OCI-LY7 (cell line): ENCODE results near the gene FUT8. TPM values are rescaled to one million over a fixed set of nuclear protein-coding genes. Genes with fewer than 3 reads are reported as not detected.

ENCODE experiments used
- BruUV-seq: library from RNA; stranded (reverse); fragments of 400-500 nt; replicated peaks from 2 replicates; lab custom pipeline; 2021; lab: Mats Ljungman, UMichigan
- CTCF ChIA-PET: fragments of 300-600 bp; sonication (Branson Sonifier 250); formaldehyde crosslinking; loops from one replicate; lab custom pipeline; 2022; ENCODE audit warnings: antibody characterized with exemption; ENCODE audit not compliant: unreplicated experiment; lab: Charles Lee
- POLR2A ChIA-PET: fragments of 300-600 bp; sonication (Branson Sonifier 250); formaldehyde crosslinking; loops from one replicate; lab custom pipeline; 2022; ENCODE audit warnings: antibody characterized with exemption; lab: Charles Lee
- DNase-seq: peaks from one replicate; pipeline ENCODE4 v3.0.0-alpha.2; 2015; ENCODE audit warnings: low spot score
- H2AFZ ChIP-seq: fragments of 200-600 bp; sonication (generic), shearing (Covaris generic); 2 replicates; pipeline ENCODE4 v1.6.1; 2014; ENCODE audit warnings: mild to moderate bottlenecking, antibody characterized with exemption, low read length, moderate library complexity
- H3K27ac ChIP-seq: fragments of 200-600 bp; sonication (generic); 2 replicates; pipeline ENCODE4 v1.5.1; 2014; ENCODE audit warnings: mixed run types, low read depth, mild to moderate bottlenecking, moderate library complexity, low read length, inconsistent platforms; ENCODE audit not compliant: poor library complexity, severe bottlenecking
- H3K36me3 ChIP-seq: fragments of 200-600 bp; sonication (generic); 2 replicates; pipeline ENCODE4 v1.6.1; 2014; ENCODE audit warnings: mild to moderate bottlenecking, antibody characterized with exemption, low read length, moderate library complexity, mixed read lengths; ENCODE audit not compliant: insufficient read depth
- H3K4me1 ChIP-seq: fragments of 200-600 bp; sonication (generic); 2 replicates; pipeline ENCODE4 v1.5.1; 2014; ENCODE audit warnings: mild to moderate bottlenecking, low read length; ENCODE audit not compliant: insufficient read depth, poor library complexity, severe bottlenecking
- H3K4me2 ChIP-seq: fragments of 200-600 bp; sonication (generic); 2 replicates; pipeline ENCODE4 v1.6.1; 2014; ENCODE audit warnings: mild to moderate bottlenecking, low read length
- H3K4me3 ChIP-seq: fragments of 200-600 bp; sonication (generic); 2 replicates; pipeline ENCODE4 v1.5.1; 2014; ENCODE audit warnings: mild to moderate bottlenecking, low read depth, low read length; ENCODE audit not compliant: poor library complexity, severe bottlenecking
- H3K79me2 ChIP-seq: fragments of 200-600 bp; sonication (generic); 2 replicates; pipeline ENCODE4 v1.6.1; 2016; ENCODE audit warnings: low read depth, mild to moderate bottlenecking, low read length, moderate library complexity, mixed read lengths; ENCODE audit not compliant: insufficient read depth
- H3K9me2 ChIP-seq: fragments of 200-600 bp; sonication (generic); 2 replicates; pipeline ENCODE4 v1.6.1; 2016; ENCODE audit warnings: mild to moderate bottlenecking, low read length, mixed read lengths; ENCODE audit not compliant: insufficient read depth
- H3K9me3 ChIP-seq: fragments of 200-600 bp; sonication (generic); 2 replicates; pipeline ENCODE4 v1.6.1; 2014; ENCODE audit warnings: mild to moderate bottlenecking, mixed run types, low read length, mixed read lengths
- H4K20me1 ChIP-seq: fragments of 200-600 bp; sonication (generic); 2 replicates; pipeline ENCODE4 v1.6.1; 2014; ENCODE audit warnings: mild to moderate bottlenecking, antibody characterized with exemption, low read length, moderate library complexity, mixed read lengths; ENCODE audit not compliant: insufficient read depth
- EZH2phosphoT487 ChIP-seq: fragments of 200-600 bp; sonication (generic); IDR thresholded peaks from 2 replicates; pipeline ENCODE4 v1.6.1; 2018; ENCODE audit warnings: low read depth, borderline replicate concordance, mild to moderate bottlenecking, mixed run types, antibody characterized with exemption, low read length, moderate library complexity, mixed read lengths
- intact Hi-C: fragments of 100-400 bp; cut with micrococcal nuclease; formaldehyde crosslinking; loops from one replicate; pipeline ENCODE4 v1.10.0; 2022; ENCODE audit not compliant: unreplicated experiment
- total RNA-seq, 2 experiments: library from RNA; depleted of rRNA in 1 of 2; stranded (reverse); fragments of >200 nt in 1 of 2; shearing (Covaris generic) in 1 of 2; gene quantifications; 2 replicates each; pipeline ENCODE4 v1.2.3, GENCODE V29; 2014 to 2022
- TF ChIP-seq, protein P1 (sequence below): fragments of 200-600 bp; sonication (generic); conservative IDR thresholded peaks from 2 replicates; pipeline ENCODE4 v1.5.1; 2014; ENCODE audit warnings: mild to moderate bottlenecking, antibody characterized with exemption, low read length, moderate library complexity, mixed read lengths

The FUT8 gene
- total RNA-seq, 2 experiments from 2014 or later: 90.3 to 174 TPM

DNA sequence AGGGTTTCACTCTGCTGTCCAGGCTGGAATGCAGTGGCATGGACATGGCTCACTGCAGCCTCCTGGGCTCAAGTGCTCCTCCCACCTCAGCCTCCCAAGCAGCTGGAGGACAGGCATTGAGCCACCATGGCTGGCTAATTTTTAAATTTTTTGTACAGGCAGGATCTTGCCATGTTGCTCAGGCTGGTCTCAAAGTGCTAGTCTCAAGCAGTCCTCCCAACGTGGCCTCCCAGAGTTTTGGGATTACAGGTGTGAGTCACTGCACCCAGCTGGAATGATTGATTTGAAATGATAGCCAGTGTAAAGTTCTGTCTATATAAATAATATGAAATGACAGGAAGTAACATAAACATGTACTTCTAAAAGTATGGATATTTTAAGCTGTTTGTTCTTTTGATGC lies 172.7 kb downstream of the FUT8 start:
- no peaks in the 10 kb centered on the region; the same call in 1 of the 2 replicates for H4K20me1 ChIP-seq
- H3K36me3 ChIP-seq: peaks cover 34% of the 10 kb centered on the region
- H3K4me2 ChIP-seq: no peak overlapping the region
- H3K4me3 ChIP-seq: no peak overlapping the region
- TF ChIP-seq, protein P1, sequence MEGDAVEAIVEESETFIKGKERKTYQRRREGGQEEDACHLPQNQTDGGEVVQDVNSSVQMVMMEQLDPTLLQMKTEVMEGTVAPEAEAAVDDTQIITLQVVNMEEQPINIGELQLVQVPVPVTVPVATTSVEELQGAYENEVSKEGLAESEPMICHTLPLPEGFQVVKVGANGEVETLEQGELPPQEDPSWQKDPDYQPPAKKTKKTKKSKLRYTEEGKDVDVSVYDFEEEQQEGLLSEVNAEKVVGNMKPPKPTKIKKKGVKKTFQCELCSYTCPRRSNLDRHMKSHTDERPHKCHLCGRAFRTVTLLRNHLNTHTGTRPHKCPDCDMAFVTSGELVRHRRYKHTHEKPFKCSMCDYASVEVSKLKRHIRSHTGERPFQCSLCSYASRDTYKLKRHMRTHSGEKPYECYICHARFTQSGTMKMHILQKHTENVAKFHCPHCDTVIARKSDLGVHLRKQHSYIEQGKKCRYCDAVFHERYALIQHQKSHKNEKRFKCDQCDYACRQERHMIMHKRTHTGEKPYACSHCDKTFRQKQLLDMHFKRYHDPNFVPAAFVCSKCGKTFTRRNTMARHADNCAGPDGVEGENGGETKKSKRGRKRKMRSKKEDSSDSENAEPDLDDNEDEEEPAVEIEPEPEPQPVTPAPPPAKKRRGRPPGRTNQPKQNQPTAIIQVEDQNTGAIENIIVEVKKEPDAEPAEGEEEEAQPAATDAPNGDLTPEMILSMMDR: no peak
- TF ChIP-seq EZH2phosphoT487: no peak
- intact Hi-C loops: no loop called here
- no peaks in the 10 kb centered on the region for H3K4me1 ChIP-seq
- no peak for DNase-seq
- H3K9me3 ChIP-seq: no peaks in the 10 kb centered on the region
- H3K9me2 ChIP-seq: no peaks in the 10 kb centered on the region
- CTCF ChIA-PET: no interaction called here
- H2AFZ ChIP-seq: no peak overlapping the region
- no TSS peak for BruUV-seq
- POLR2A ChIA-PET: interaction anchor here (0.6 to 0.7 kb wide), 2 partner anchors 24 to 139 kb away, joined by 3 read pairs; no protein-coding TSS in a partner anchor
- H3K79me2 ChIP-seq: peaks cover 94% of the 10 kb centered on the region
- H3K27ac ChIP-seq: no peak overlapping the region

DNA sequence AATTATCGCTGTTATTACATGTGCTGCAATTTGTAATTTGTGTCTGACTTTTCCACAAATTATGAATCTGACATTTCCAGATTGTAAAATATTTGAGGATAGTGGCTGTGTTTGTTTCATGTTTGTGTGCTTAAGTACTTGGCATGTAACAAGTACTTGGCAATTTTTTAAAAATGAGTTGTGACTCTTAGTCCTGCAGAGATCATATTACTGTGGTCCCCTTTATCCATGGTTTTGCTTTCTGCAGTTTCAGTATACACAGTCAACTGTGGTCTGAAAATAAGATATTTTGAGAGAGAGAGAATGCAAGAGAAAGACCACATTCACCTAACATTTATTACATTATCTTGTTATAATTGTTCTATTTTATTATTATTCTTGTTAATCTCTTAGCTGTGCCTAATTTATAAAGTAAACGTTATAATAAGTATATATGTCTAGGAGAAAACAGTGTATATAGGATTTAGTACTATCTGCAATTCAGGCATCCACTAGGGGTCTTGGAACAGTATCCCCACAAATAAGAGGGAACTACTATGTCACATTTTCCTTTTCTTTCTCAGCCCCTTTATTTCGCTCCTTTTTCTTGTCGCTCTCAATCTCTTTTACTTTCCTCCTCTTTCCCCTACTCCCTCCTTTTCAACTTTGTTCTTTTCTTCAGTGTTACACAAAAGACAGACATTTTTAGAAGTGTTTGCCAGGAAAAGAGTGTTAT lies 176.1 kb downstream of the FUT8 start:
- BruUV-seq: no TSS peak
- ChIA-PET POLR2A (no interaction called here), CTCF (no interaction called here)
- peaks cover 93% of the 10 kb centered on the region for H3K79me2 ChIP-seq
- H3K4me3 ChIP-seq: no peak overlapping the region
- no peak for DNase-seq
- H2AFZ ChIP-seq: no peak overlapping the region
- H4K20me1 ChIP-seq: peaks cover 8% of the 10 kb centered on the region; the same call in 1 of the 2 replicates
- no peak overlapping the region for H3K4me2 ChIP-seq
- H3K36me3 ChIP-seq: peaks cover 50% of the 10 kb centered on the region
- intact Hi-C loops: no loop called here
- no peaks in the 10 kb centered on the region for H3K9me3 ChIP-seq
- no peaks in the 10 kb centered on the region for H3K9me2 ChIP-seq
- H3K4me1 ChIP-seq: no peaks in the 10 kb centered on the region
- TF ChIP-seq, protein P1: peak; percentile 24; the same call in 1 of the 2 replicates
- TF ChIP-seq EZH2phosphoT487: no peak
- no peak overlapping the region for H3K27ac ChIP-seq

- CTCF ChIA-PET: no interaction called here
- Histone ChIP-seq H3K36me3 (peaks cover 74% of the 10 kb centered on the region), H2AFZ (no peak overlapping the region), H3K9me3 (peaks cover 21% of the 10 kb centered on the region; the same call in 1 of the 2 replicates), H3K4me2 (no peak overlapping the region), H4K20me1 (peaks cover 8% of the 10 kb centered on the region; the same call in 1 of the 2 replicates), H3K79me2 (peaks cover 88% of the 10 kb centered on the region), H3K9me2 (no peaks in the 10 kb centered on the region), H3K4me3 (no peak overlapping the region), H3K27ac (no peak overlapping the region), H3K4me1 (no peaks in the 10 kb centered on the region)
- BruUV-seq: no TSS peak
- no peak for DNase-seq
- TF ChIP-seq, protein P1: no peak
- TF ChIP-seq EZH2phosphoT487: no peak
- intact Hi-C loops: no loop called here
- POLR2A ChIA-PET: no interaction called here
Measured at GRCh38 chr14:65594153-65594881, 181.8 kb downstream of the FUT8 start.
